Panc1 (cell line): ENCODE results near the gene SSBP3. TPM values are rescaled to one million over a fixed set of nuclear protein-coding genes. Genes with fewer than 3 reads are reported as not detected.
"Not testable (repeated sequence)": the region's sequence is repeated elsewhere in the genome, so short reads cannot be mapped to it uniquely, and the experiment has no call there.

ENCODE experiments used
- ATAC-seq: fragments of 200-7000 bp; cut with Tn5 transposase; 2 replicates; pipeline ENCODE4 v1.9.1; 2020; ENCODE audit warnings: mild to moderate bottlenecking, moderate library complexity
- BruUV-seq: library from RNA; stranded (reverse); fragments of 400-500 nt; replicated peaks from 2 replicates; lab custom pipeline; 2021; lab: Mats Ljungman, UMichigan
- CTCF ChIA-PET: fragments of 300-600 bp; sonication (Branson Sonifier 250); formaldehyde crosslinking; loops from one replicate; lab custom pipeline; 2022; ENCODE audit warnings: antibody characterized with exemption; lab: Charles Lee
- POLR2A ChIA-PET: fragments of 300-600 bp; sonication (Branson Sonifier 250); formaldehyde crosslinking; loops from one replicate; lab custom pipeline; 2022; ENCODE audit warnings: antibody characterized with exemption; lab: Charles Lee
- DNase-seq: peaks from one replicate; pipeline ENCODE4 v3.0.0-alpha.2; 2010; ENCODE audit warnings: low read depth, low spot score
- H3K27ac ChIP-seq: 2 replicates; pipeline ENCODE4 v1.5.1; 2011; ENCODE audit warnings: mild to moderate bottlenecking, low read length, inconsistent platforms
- H3K27me3 ChIP-seq: fragments of 200-500 bp; sonication (Bioruptor generic); 2 replicates; pipeline ENCODE4 v1.6.0; 2014; ENCODE audit warnings: low read length, inconsistent platforms; ENCODE audit not compliant: control insufficient read depth, insufficient read depth
- H3K36me3 ChIP-seq: fragments of 200-500 bp; sonication (Bioruptor generic); 2 replicates; pipeline ENCODE4 v1.5.1; 2014; ENCODE audit warnings: inconsistent platforms, mild to moderate bottlenecking, low read length, moderate library complexity; ENCODE audit not compliant: control insufficient read depth, insufficient read depth
- H3K4me1 ChIP-seq: 2 replicates; pipeline ENCODE4 v1.5.1; 2011; ENCODE audit warnings: inconsistent platforms, mild to moderate bottlenecking, low read length, moderate library complexity; ENCODE audit not compliant: control insufficient read depth, insufficient read depth
- H3K4me3 ChIP-seq, 2 experiments: 2 replicates each; pipeline ENCODE4 v1.5.1; 2011 to 2012; ENCODE audit warnings: low read depth in 2 of 2, low read length in 2 of 2, mild to moderate bottlenecking in 2 of 2, inconsistent platforms in 1 of 2, moderate library complexity in 1 of 2
- H3K9me3 ChIP-seq: fragments of 200-500 bp; sonication (Bioruptor generic); 2 replicates; pipeline ENCODE4 v1.5.1; 2014; ENCODE audit warnings: low read depth, mild to moderate bottlenecking, inconsistent platforms, low read length, moderate library complexity; ENCODE audit not compliant: control insufficient read depth, insufficient read depth
- CTCF ChIP-seq: fragments of 450-650 bp; IDR thresholded peaks from 2 replicates; pipeline ENCODE4 v1.5.1; 2017; ENCODE audit warnings: mild to moderate bottlenecking
- POLR2AphosphoS5 ChIP-seq: IDR thresholded peaks from 2 replicates; pipeline ENCODE4 v1.6.1; 2012; ENCODE audit warnings: mild to moderate bottlenecking, low read depth, low read length, moderate library complexity
- REST ChIP-seq, 2 experiments: IDR thresholded peaks; 2 replicates each; pipeline ENCODE4 v1.6.1; 2011 to 2012; ENCODE audit warnings: low read depth in 2 of 2, control low read depth in 1 of 2, low read length in 1 of 2, mild to moderate bottlenecking in 1 of 2, moderate library complexity in 1 of 2; ENCODE audit not compliant: insufficient read depth in 1 of 2
- SIN3A ChIP-seq: IDR thresholded peaks from 2 replicates; pipeline ENCODE4 v1.6.1; 2012; ENCODE audit warnings: low read depth, mild to moderate bottlenecking, low read length, moderate library complexity, borderline replicate concordance; ENCODE audit not compliant: insufficient read depth
- TCF7L2 ChIP-seq: IDR thresholded peaks from 2 replicates; pipeline ENCODE4 v1.6.1; 2011; ENCODE audit warnings: mild to moderate bottlenecking, low read depth, low read length, inconsistent platforms
- in situ Hi-C: cut with HindIII; loops from 2 replicates; pipeline ENCODE4 v1.10.0; 2016; ENCODE audit warnings: low sequenced_read_pairs, low pct_unique_long_range_greater_than_20kb
- intact Hi-C: fragments of 100-400 bp; cut with micrococcal nuclease; formaldehyde crosslinking; loops from one replicate; pipeline ENCODE4 v1.10.0; 2022; ENCODE audit not compliant: unreplicated experiment
- total RNA-seq: library from RNA; stranded (reverse); gene quantifications from one replicate; pipeline ENCODE4 v1.2.1, GENCODE V29; 2021; ENCODE audit not compliant: unreplicated experiment

SSBP3 gene
- total RNA-seq, 1 experiment from 2014 or later: 22.5 TPM

- intact Hi-C loops (no loop called here), in situ Hi-C loops (no loop called here)
- no peaks in the 10 kb centered on the region for H3K9me3 ChIP-seq
- CTCF ChIA-PET: no interaction called here
- ATAC-seq: no peak
- TF ChIP-seq SIN3A (no peak), CTCF (no peak), POLR2AphosphoS5 (no peak)
- no TSS peak for BruUV-seq
- H3K36me3 ChIP-seq: no peaks in the 10 kb centered on the region
- POLR2A ChIA-PET: interaction anchor here (0.6 kb wide), 1 partner anchor 33 kb away, joined by 3 read pairs; no protein-coding TSS in a partner anchor
- no peak overlapping the region for H3K27ac ChIP-seq
- H3K4me3 ChIP-seq: no peak overlapping the region
- no peaks in the 10 kb centered on the region for H3K27me3 ChIP-seq
- H3K4me1 ChIP-seq: peaks cover 10% of the 10 kb centered on the region; the same call in 1 of the 2 replicates
- DNase-seq: no peak
Measured at GRCh38 chr1:54392401-54392800, 13.8 kb downstream of the SSBP3 start.

- DNase-seq: no peak
- Histone ChIP-seq H3K4me3 (no peak overlapping the region), H3K4me1 (peaks cover 5% of the 10 kb centered on the region; the same call in 1 of the 2 replicates), H3K27ac (no peak overlapping the region), H3K36me3 (no peaks in the 10 kb centered on the region), H3K9me3 (no peaks in the 10 kb centered on the region), H3K27me3 (no peaks in the 10 kb centered on the region)
- TF ChIP-seq TCF7L2: no peak
- ChIA-PET CTCF (no interaction called here), POLR2A (interaction anchor here (0.6 kb wide), 2 partner anchors 34 to 138 kb away, joined by 3 to 4 read pairs; no protein-coding TSS in a partner anchor)
- intact Hi-C loops (no loop called here), in situ Hi-C loops (no loop called here)
- no peak for ATAC-seq
- BruUV-seq: no TSS peak
Measured at GRCh38 chr1:54391450-54392209, 14.6 kb downstream of the SSBP3 start.

- Histone ChIP-seq H3K4me3 (no peak overlapping the region), H3K36me3 (no peaks in the 10 kb centered on the region), H3K27me3 (no peaks in the 10 kb centered on the region), H3K4me1 (no peaks in the 10 kb centered on the region), H3K27ac (no peak overlapping the region), H3K9me3 (no peaks in the 10 kb centered on the region)
- intact Hi-C loops: no loop called here
- DNase-seq: no peak
- in situ Hi-C loops: no loop called here
- POLR2A ChIA-PET: interaction anchor here (0.6 kb wide), 1 partner anchor 137 kb away, joined by 4 read pairs; no protein-coding TSS in a partner anchor
- no TSS peak for BruUV-seq
- TF ChIP-seq CTCF (no peak), POLR2AphosphoS5 (no peak), SIN3A (no peak), REST (IDR thresholded peaks at IDR 0.05; ENCODE audit: insufficient read depth in 1 of 2, low read depth in 2 of 2, low read length in 1 of 2) (no peak), TCF7L2 (no peak)
- CTCF ChIA-PET: no interaction called here
- ATAC-seq: no peak
Measured at GRCh38 chr1:54390655-54391054, 15.5 kb downstream of the SSBP3 start.

- in situ Hi-C loops: not testable (repeated sequence)
Measured at GRCh38 chr1:54389608-54390007, 16.6 kb downstream of the SSBP3 start.

More at GRCh38 chr1:54389608-54390007, 16.6 kb downstream of the SSBP3 start:
- BruUV-seq, H3K27ac ChIP-seq, ATAC-seq, CTCF ChIA-PET, H3K27me3 ChIP-seq, H3K36me3 ChIP-seq, POLR2A ChIA-PET, intact Hi-C loops, H3K9me3 ChIP-seq, H3K4me1 ChIP-seq, DNase-seq, H3K4me3 ChIP-seq: not testable (repeated sequence)
